ENCODE measurements around the gene RNF141. TPM values are rescaled to one million over a fixed set of nuclear protein-coding genes. Genes with fewer than 3 reads are reported as not detected.

The RNF141 gene
- total RNA-seq, 1 experiment from 2014 or later = 35.8 TPM

DNA sequence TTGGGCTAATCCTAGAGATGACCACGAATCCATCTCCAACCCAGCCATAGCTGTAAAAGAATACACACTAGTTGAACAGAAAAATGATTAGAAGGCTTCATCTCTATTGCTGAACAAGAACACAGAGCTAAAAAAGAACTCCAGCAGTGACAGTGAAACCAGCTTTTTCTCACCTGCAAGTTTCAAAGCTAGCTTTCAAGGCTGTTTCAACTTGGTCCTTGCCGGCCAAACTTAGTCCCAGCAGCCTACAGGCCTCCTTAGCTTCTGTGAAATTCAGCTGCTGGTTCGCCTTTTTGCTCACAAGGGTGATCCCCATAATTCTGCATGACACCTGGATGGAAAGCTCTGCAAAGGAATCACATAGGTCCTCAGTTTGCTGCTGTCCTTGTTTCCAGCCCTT lies 23.0 kb upstream of the RNF141 start:
- ATAC-seq (no peak), DNase-seq (ENCODE audit: low read depth, low spot score) (no peak)
- Histone ChIP-seq H3K4me1 (ENCODE audit: control insufficient read depth, insufficient read depth, low read length) (no peaks in the 10 kb centered on the region), H3K36me3 (ENCODE audit: control insufficient read depth, insufficient read depth, low read length) (no peaks in the 10 kb centered on the region), H3K27me3 (ENCODE audit: control insufficient read depth, insufficient read depth, low read length) (peaks cover 9% of the 10 kb centered on the region; the same call in 1 of the 2 replicates), H3K9me3 (ENCODE audit: control insufficient read depth, insufficient read depth, low read depth, low read length) (no peaks in the 10 kb centered on the region), H3K27ac (ENCODE audit: low read length) (no peak overlapping the region), H3K4me3 (ENCODE audit: low read depth in 2 of 2, low read length in 2 of 2) (no peak overlapping the region)
- intact Hi-C loops (cut with micrococcal nuclease; ENCODE audit: unreplicated experiment) = no loop called here
- ChIA-PET CTCF (no interaction called here), POLR2A (no interaction called here)
- no TSS peak for BruUV-seq (replicated peaks)
- TF ChIP-seq POLR2AphosphoS5 (IDR thresholded peaks at IDR 0.05; ENCODE audit: low read depth, low read length) (no peak), TCF7L2 (IDR thresholded peaks at IDR 0.05; ENCODE audit: low read depth, low read length) (no peak), CTCF (IDR thresholded peaks at IDR 0.05) (no peak), SIN3A (IDR thresholded peaks at IDR 0.05; ENCODE audit: borderline replicate concordance, insufficient read depth, low read depth, low read length) (no peak)
- TF ChIP-seq, protein P1, sequence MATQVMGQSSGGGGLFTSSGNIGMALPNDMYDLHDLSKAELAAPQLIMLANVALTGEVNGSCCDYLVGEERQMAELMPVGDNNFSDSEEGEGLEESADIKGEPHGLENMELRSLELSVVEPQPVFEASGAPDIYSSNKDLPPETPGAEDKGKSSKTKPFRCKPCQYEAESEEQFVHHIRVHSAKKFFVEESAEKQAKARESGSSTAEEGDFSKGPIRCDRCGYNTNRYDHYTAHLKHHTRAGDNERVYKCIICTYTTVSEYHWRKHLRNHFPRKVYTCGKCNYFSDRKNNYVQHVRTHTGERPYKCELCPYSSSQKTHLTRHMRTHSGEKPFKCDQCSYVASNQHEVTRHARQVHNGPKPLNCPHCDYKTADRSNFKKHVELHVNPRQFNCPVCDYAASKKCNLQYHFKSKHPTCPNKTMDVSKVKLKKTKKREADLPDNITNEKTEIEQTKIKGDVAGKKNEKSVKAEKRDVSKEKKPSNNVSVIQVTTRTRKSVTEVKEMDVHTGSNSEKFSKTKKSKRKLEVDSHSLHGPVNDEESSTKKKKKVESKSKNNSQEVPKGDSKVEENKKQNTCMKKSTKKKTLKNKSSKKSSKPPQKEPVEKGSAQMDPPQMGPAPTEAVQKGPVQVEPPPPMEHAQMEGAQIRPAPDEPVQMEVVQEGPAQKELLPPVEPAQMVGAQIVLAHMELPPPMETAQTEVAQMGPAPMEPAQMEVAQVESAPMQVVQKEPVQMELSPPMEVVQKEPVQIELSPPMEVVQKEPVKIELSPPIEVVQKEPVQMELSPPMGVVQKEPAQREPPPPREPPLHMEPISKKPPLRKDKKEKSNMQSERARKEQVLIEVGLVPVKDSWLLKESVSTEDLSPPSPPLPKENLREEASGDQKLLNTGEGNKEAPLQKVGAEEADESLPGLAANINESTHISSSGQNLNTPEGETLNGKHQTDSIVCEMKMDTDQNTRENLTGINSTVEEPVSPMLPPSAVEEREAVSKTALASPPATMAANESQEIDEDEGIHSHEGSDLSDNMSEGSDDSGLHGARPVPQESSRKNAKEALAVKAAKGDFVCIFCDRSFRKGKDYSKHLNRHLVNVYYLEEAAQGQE (IDR thresholded peaks at IDR 0.05; ENCODE audit: insufficient read depth in 1 of 2, low read depth in 2 of 2, low read length in 1 of 2) = no peak
- in situ Hi-C loops (cut with HindIII; ENCODE audit: low pct_unique_long_range_greater_than_20kb, low sequenced_read_pairs) = no loop called here

DNA sequence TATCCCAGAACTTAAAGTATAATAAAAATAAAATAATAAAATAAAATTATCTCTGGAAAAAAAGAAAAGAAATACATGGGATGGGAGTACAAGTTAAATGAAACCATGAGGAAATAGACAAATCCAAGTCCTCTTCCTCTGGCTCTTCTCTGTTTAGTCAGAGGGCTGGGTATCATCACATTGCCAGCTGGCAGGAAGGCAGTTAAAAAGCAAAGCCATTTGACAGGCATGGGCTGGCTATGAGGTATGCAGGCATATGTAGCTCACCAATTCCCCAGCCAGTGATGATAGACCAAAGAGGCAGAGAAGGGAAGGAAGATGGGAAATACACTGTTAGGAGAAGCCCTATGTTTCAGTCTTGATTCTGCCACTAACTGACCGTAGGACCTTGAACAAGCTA lies 21.0 kb upstream of the RNF141 start:
- H3K27me3 ChIP-seq (ENCODE audit: control insufficient read depth, insufficient read depth, low read length) = peaks cover 9% of the 10 kb centered on the region; the same call in 1 of the 2 replicates
- no peak for ATAC-seq
- intact Hi-C loops (cut with micrococcal nuclease; ENCODE audit: unreplicated experiment) (no loop called here), in situ Hi-C loops (cut with HindIII; ENCODE audit: low pct_unique_long_range_greater_than_20kb, low sequenced_read_pairs) (no loop called here)
- H3K36me3 ChIP-seq (ENCODE audit: control insufficient read depth, insufficient read depth, low read length) = no peaks in the 10 kb centered on the region
- no peak for DNase-seq (ENCODE audit: low read depth, low spot score)
- TF ChIP-seq POLR2AphosphoS5 (IDR thresholded peaks at IDR 0.05; ENCODE audit: low read depth, low read length) = no peak
- TF ChIP-seq CTCF (IDR thresholded peaks at IDR 0.05) = no peak
- no peak for TF ChIP-seq SIN3A (IDR thresholded peaks at IDR 0.05; ENCODE audit: borderline replicate concordance, insufficient read depth, low read depth, low read length)
- no peak for TF ChIP-seq TCF7L2 (IDR thresholded peaks at IDR 0.05; ENCODE audit: low read depth, low read length)
- H3K4me1 ChIP-seq (ENCODE audit: control insufficient read depth, insufficient read depth, low read length) = no peaks in the 10 kb centered on the region
- no TSS peak for BruUV-seq (replicated peaks)
- no peaks in the 10 kb centered on the region for H3K9me3 ChIP-seq (ENCODE audit: control insufficient read depth, insufficient read depth, low read depth, low read length)
- H3K4me3 ChIP-seq (ENCODE audit: low read depth in 2 of 2, low read length in 2 of 2) = no peak overlapping the region
- ChIA-PET CTCF (no interaction called here), POLR2A (no interaction called here)
- H3K27ac ChIP-seq (ENCODE audit: low read length) = no peak overlapping the region
